ENCODE results near the gene COPS2.

The COPS2 gene

GRCh38 chr15:49155834-49156627 lies 632 bp upstream of the COPS2 start:
- peak; percentile 31 for DNase-seq

- no peak for DNase-seq
Observed at GRCh38 chr15:49154799-49155109, 645 bp downstream of the COPS2 start.

GRCh38 chr15:49154359-49154758 lies 1.0 kb downstream of the COPS2 start:
- DNase-seq: no peak

- DNase-seq: no peak
Observed at GRCh38 chr15:49152552-49153312, 2.7 kb downstream of the COPS2 start.

- DNase-seq: no peak
Observed at GRCh38 chr15:49151831-49152230, 3.6 kb downstream of the COPS2 start.

- no peak for DNase-seq
Observed at GRCh38 chr15:49148727-49149126, 6.7 kb downstream of the COPS2 start.

- no peak for DNase-seq
Observed at GRCh38 chr15:49148298-49148697, 7.1 kb downstream of the COPS2 start.

- no peak for DNase-seq
Observed at GRCh38 chr15:49145651-49146609, 9.5 kb downstream of the COPS2 start.

GRCh38 chr15:49137861-49138260 lies 17.5 kb downstream of the COPS2 start:
- no peak for DNase-seq

- no peak for DNase-seq
Observed at GRCh38 chr15:49135911-49136310, 19.5 kb downstream of the COPS2 start.

- no peak for DNase-seq
Observed at GRCh38 chr15:49135342-49135857, 20.0 kb downstream of the COPS2 start.

- no peak for DNase-seq
Observed at GRCh38 chr15:49134683-49135341, 20.6 kb downstream of the COPS2 start.

- DNase-seq: no peak
Observed at GRCh38 chr15:49131403-49131802, 24.0 kb downstream of the COPS2 start.

- DNase-seq: no peak
Observed at GRCh38 chr15:49124371-49124770, 31.0 kb downstream of the COPS2 start.

GRCh38 chr15:49122541-49123062 lies 32.8 kb downstream of the COPS2 start:
- no peak for DNase-seq

GRCh38 chr15:49121901-49122300 lies 33.5 kb downstream of the COPS2 start:
- no peak for DNase-seq

GRCh38 chr15:49120832-49121231 lies 34.6 kb downstream of the COPS2 start:
- no peak for DNase-seq

- no peak for DNase-seq
Observed at GRCh38 chr15:49116108-49116857, 39.1 kb downstream of the COPS2 start.

- DNase-seq: no peak
Observed at GRCh38 chr15:49115062-49115461, 40.3 kb downstream of the COPS2 start.

- no peak for DNase-seq
Observed at GRCh38 chr15:49110158-49110944, 45.0 kb downstream of the COPS2 start.

- DNase-seq: no peak
Observed at GRCh38 chr15:49103002-49103401, 52.4 kb downstream of the COPS2 start.
